ENCODE results near the gene POTEJ.
"Not testable (repeated sequence)": the region's sequence is repeated elsewhere in the genome, so short reads cannot be mapped to it uniquely, and the experiment has no call there.

Gene POTEJ

GRCh38 chr2:130641688-130642087 lies 30.4 kb downstream of the POTEJ start:
- H3K9me3 ChIP-seq (replicated peaks in 1 of 11); H3K9ac ChIP-seq; H3K4me2 ChIP-seq; H3K27ac ChIP-seq; H3K27me3 ChIP-seq; H3K4me3 ChIP-seq; H3K4me1 ChIP-seq; H3K36me3 ChIP-seq; H4K20me1 ChIP-seq: not testable (repeated sequence)

- H3K4me3 ChIP-seq; H3K27me3 ChIP-seq; H3K4me2 ChIP-seq; H3K9me3 ChIP-seq (replicated peaks in 1 of 11); H3K36me3 ChIP-seq; H4K20me1 ChIP-seq; H3K27ac ChIP-seq; H3K4me1 ChIP-seq; H3K9ac ChIP-seq: not testable (repeated sequence)
Measured at GRCh38 chr2:130649285-130649684, 38.0 kb downstream of the POTEJ start.

DNA sequence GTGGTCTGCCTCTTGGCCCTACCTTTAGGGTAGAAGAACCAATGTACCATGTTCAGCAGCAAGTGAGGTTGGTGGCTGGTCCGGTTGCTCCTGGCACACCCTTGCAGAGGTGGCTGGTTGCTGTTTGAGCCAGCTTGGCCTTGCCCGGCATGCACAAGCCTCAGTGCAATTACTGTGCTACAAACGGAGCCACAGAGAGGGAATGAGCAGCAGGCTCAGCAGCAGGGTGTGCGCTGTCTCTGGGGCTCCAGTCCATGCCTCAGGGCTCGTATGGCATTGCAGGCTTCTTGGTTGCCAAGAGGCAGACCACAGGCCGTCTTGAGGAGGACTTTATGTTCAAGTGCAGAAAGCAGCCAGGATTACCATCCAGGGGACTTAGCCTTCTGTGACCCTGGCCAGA lies 53.3 kb downstream of the POTEJ start:
- H3K4me3 ChIP-seq; H3K9ac ChIP-seq; H4K20me1 ChIP-seq; H3K4me1 ChIP-seq; H3K9me3 ChIP-seq (replicated peaks in 1 of 11); H3K4me2 ChIP-seq; H3K27ac ChIP-seq; H3K36me3 ChIP-seq; H3K27me3 ChIP-seq: not testable (repeated sequence)

DNA sequence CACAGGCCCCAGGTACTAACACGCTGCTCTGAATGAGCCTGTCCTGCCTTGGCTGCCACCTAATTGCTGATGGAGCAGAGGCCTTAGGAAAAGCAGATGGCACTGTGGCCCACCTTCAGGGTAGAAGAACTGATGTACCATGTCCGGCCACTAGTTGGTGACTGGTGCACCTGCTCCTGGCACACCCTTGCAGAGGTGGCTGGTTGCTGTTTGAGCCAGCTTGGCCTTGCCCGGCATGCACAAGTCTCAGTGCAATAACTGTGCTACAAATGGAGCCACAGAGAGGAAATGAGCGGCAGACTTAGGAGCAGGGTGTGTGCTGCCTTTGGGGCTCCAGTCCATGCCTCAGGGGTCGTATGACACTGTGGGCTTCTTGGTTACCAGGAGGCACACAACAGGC lies 54.4 kb downstream of the POTEJ start:
- not testable (repeated sequence) for H3K4me1 ChIP-seq; H3K27me3 ChIP-seq; H3K27ac ChIP-seq; H3K4me3 ChIP-seq; H3K9me3 ChIP-seq (replicated peaks in 1 of 11); H3K36me3 ChIP-seq; H4K20me1 ChIP-seq; H3K4me2 ChIP-seq; H3K9ac ChIP-seq

DNA sequence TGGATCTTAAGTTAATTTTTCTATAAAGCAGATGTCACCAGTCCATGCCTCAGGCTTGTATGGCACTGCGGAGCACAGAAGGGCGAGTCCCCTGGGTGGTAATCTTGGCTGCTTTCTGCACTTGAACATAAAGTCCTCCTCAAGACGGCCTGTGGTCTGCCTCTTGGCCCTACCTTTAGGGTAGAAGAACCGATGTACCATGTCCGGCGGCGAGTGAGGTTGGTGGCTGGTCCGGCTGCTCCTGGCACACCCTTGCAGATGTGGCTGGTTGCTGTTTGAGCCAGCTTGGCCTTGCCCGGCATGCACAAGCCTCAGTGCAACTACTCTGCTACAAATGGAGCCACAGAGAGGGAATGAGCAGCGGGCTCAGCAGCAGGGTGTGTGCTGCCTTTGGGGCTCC lies 56.3 kb downstream of the POTEJ start:
- not testable (repeated sequence) for H3K27me3 ChIP-seq; H3K4me2 ChIP-seq; H3K9me3 ChIP-seq (replicated peaks in 1 of 11); H3K27ac ChIP-seq; H4K20me1 ChIP-seq; H3K4me1 ChIP-seq; H3K4me3 ChIP-seq; H3K9ac ChIP-seq; H3K36me3 ChIP-seq

DNA sequence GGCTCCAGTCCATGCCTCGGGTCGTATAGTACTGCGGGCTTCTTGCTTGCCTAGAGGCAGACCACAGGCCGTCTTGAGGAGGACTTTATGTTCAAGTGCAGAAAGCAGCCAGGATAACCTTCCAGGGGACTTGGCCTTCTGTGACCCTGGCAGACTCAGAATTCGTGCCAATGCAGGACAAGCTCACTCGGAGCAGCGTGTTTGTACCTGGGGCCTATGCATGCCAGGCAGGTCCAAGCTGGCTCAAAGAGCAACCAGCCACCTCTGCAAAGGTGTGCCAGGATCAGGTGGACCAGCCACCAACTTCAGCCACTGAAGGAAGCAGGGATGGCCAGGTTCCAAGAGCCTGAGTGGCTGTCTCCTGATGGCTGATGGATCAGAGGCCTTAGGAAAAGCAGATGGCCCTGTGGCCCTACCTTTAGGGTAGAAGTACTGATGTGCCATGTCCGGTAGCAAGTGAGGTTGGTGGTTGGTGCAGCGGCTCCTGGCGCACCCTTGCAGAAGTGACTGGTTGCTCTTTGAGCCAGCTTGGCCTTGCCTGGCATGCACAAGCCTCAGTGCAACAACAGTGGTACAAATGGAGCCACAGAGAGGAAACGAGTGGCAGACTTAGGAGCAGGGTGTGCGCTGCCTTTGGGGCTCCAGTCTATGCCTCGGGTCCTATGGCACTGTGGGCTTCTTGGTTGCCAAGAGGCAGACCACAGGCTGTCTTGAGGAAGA lies 58.9 kb downstream of the POTEJ start:
- H3K9ac ChIP-seq; H3K27ac ChIP-seq; H3K4me1 ChIP-seq; H3K27me3 ChIP-seq; H3K4me2 ChIP-seq; H3K4me3 ChIP-seq; H3K36me3 ChIP-seq; H4K20me1 ChIP-seq; H3K9me3 ChIP-seq (replicated peaks in 1 of 11): not testable (repeated sequence)

DNA sequence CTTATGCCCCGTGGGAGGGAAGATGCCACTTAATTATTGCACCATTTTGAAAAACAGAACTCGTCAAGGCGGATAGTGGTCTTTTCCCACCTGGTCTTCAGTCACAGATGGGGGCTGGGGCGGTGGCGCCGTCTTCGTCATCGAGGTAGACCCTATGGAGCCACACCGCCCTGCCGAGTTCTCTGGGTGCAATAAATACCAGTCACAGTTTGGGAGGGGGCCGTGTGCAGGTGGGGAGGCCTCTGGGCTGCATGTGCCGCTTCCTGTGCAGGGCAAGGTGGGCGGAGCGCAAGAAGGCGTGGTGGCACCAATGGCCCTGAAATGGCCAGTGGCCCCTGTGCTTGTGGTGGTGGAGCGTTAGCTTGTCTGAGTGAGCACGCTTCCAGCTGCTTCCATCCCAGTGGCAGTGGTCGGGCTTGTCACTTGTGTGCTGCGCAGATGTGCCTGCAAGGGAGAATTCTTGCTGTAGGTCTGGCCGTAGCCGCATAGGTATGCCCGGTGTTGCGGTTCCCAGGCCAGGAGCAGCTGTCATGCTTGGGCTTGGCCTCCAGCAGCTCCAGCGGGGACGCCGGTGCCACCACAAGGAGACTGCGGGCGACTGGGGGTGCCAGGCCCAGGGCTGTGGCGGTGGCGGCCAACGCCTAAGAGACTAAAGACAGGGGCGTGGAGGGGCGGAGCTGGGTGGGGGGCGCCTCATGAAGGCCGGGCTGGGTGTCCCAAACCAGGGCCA lies 81.0 kb downstream of the POTEJ start:
- H3K9me3 ChIP-seq (replicated peaks in 1 of 11); H3K36me3 ChIP-seq: not testable (repeated sequence)

DNA sequence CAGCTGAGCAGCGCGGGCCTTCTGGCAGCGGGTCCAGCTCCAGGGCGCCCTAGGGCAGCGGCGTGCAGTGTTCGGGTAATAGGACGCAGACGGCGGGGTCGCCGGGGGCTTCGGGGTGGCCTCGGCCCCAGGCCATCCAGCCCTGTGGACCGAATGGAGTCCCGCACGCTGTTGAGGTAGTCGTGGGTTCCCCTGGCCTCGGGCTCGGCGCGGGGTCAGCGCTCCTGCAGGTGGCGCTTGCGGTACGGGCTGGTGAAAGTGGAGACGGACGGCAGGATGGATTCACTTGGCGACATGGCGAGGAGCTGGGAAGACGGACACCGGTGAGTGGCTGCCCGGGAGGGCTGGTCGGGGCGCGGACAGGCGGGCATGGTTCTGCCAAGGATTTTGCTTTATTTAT lies 82.2 kb downstream of the POTEJ start:
- H3K9me3 ChIP-seq (replicated peaks in 1 of 11); H4K20me1 ChIP-seq; H3K9ac ChIP-seq; H3K27ac ChIP-seq; H3K36me3 ChIP-seq; H3K4me2 ChIP-seq; H3K4me1 ChIP-seq; H3K4me3 ChIP-seq; H3K27me3 ChIP-seq: not testable (repeated sequence)

More for the DNA sequence above, 81.0 kb downstream of the POTEJ start:
- not testable (repeated sequence) for H3K27me3 ChIP-seq, H4K20me1 ChIP-seq, H3K27ac ChIP-seq, H3K9ac ChIP-seq, H3K4me3 ChIP-seq, H3K4me2 ChIP-seq, H3K4me1 ChIP-seq

DNA sequence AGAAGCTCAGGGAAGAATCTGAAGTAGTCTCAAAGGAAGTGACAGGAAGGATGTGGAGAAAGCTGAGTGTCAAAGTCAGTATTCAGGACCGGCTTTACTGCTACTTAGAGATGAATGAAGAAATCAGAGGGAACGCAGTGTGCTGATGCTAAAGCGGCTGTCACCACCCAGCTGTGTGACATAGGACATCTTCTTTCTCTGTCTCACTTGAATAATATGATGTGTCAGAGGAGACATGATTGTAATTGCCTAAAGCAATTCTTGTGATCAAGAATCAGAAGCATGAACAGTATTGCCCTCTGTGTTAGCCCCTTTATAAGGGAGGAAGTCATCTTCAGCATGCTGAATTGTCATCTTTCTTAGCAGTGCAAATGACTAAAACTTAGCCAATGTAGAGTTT lies 92.0 kb downstream of the POTEJ start:
- not testable (repeated sequence) for H3K9me3 ChIP-seq (replicated peaks in 1 of 11); H3K36me3 ChIP-seq; H3K4me3 ChIP-seq; H3K27me3 ChIP-seq; H3K4me1 ChIP-seq; H3K27ac ChIP-seq; H3K4me2 ChIP-seq; H3K9ac ChIP-seq; H4K20me1 ChIP-seq

All from BLaER1 treated with 17β-estradiol and CSF1 and Interleukin-3, amounts not matched to agents 10 nM and 100 nM (cell line).